H9 (cell line): Measurements from ENCODE around the gene OXER1. TPM values are rescaled to one million over a fixed set of nuclear protein-coding genes. Genes with fewer than 3 reads are reported as not detected.

Experiments used
- DNase-seq: peaks from one replicate; pipeline ENCODE4 v3.0.0-alpha.2; 2017
- H2AFZ ChIP-seq: one replicate; pipeline ENCODE4 v1.6.1; 2013; ENCODE audit warnings: mild to moderate bottlenecking, low read length, control low read depth, moderate library complexity
- H2AK5ac ChIP-seq: 2 replicates; pipeline ENCODE4 v1.6.1; 2013; ENCODE audit warnings: low read length, control low read depth, mixed read lengths; ENCODE audit not compliant: insufficient read length
- H2BK120ac ChIP-seq: one replicate; pipeline ENCODE4 v1.6.1; 2013; ENCODE audit warnings: low read depth, mild to moderate bottlenecking, low read length, control low read depth, inconsistent platforms; ENCODE audit not compliant: poor library complexity, severe bottlenecking
- H2BK12ac ChIP-seq: 2 replicates; pipeline ENCODE4 v1.6.1; 2013; ENCODE audit warnings: low read length, control low read depth, mixed read lengths, low read depth; ENCODE audit not compliant: insufficient read length
- H2BK15ac ChIP-seq: 2 replicates; pipeline ENCODE4 v1.6.1; 2013; ENCODE audit warnings: low read depth, low read length, control low read depth
- H2BK20ac ChIP-seq: one replicate; pipeline ENCODE4 v1.6.1; 2013; ENCODE audit warnings: low read depth, mild to moderate bottlenecking, low read length, control low read depth, inconsistent platforms; ENCODE audit not compliant: poor library complexity, severe bottlenecking
- H2BK5ac ChIP-seq: 2 replicates; pipeline ENCODE4 v1.6.1; 2013; ENCODE audit warnings: low read length, control low read depth, mixed read lengths; ENCODE audit not compliant: insufficient read length
- H3K14ac ChIP-seq: 2 replicates; pipeline ENCODE4 v1.6.1; 2013; ENCODE audit warnings: low read length, control low read depth; ENCODE audit not compliant: insufficient read depth
- H3K18ac ChIP-seq: 2 replicates; pipeline ENCODE4 v1.6.1; 2013; ENCODE audit warnings: low read depth, mild to moderate bottlenecking, mixed read lengths, low read length, control low read depth; ENCODE audit not compliant: insufficient read length
- H3K23ac ChIP-seq: 2 replicates; pipeline ENCODE4 v1.6.1; 2013; ENCODE audit warnings: low read length, control low read depth, mixed read lengths, low read depth; ENCODE audit not compliant: insufficient read length
- H3K23me2 ChIP-seq: 2 replicates; pipeline ENCODE4 v1.6.1; 2013; ENCODE audit warnings: low read depth, mild to moderate bottlenecking, mixed read lengths, low read length, control low read depth; ENCODE audit not compliant: insufficient read length, poor library complexity, severe bottlenecking
- H3K27ac ChIP-seq: 2 replicates; pipeline ENCODE4 v1.5.1; 2013; ENCODE audit warnings: low read length, control low read depth, mixed read lengths, low read depth; ENCODE audit not compliant: insufficient read length
- H3K27me3 ChIP-seq: 2 replicates; pipeline ENCODE4 v1.6.1; 2013; ENCODE audit warnings: low read length, control low read depth, inconsistent platforms; ENCODE audit not compliant: insufficient read depth
- H3K4ac ChIP-seq: 2 replicates; pipeline ENCODE4 v1.6.1; 2013; ENCODE audit warnings: low read depth, mild to moderate bottlenecking, control low read depth, inconsistent platforms, low read length, moderate library complexity
- H3K4me1 ChIP-seq: 2 replicates; pipeline ENCODE4 v1.6.1; 2013; ENCODE audit warnings: low read length, control low read depth, inconsistent platforms; ENCODE audit not compliant: insufficient read depth
- H3K4me2 ChIP-seq: 2 replicates; pipeline ENCODE4 v1.6.1; 2013; ENCODE audit warnings: low read length, control low read depth, mixed read lengths; ENCODE audit not compliant: insufficient read length, insufficient read depth
- H3K56ac ChIP-seq: 2 replicates; pipeline ENCODE4 v1.6.1; 2013; ENCODE audit warnings: low read depth, mild to moderate bottlenecking, mixed read lengths, low read length, control low read depth; ENCODE audit not compliant: insufficient read length
- H3K79me1 ChIP-seq: 2 replicates; pipeline ENCODE4 v1.6.1; 2013; ENCODE audit warnings: low read depth, mild to moderate bottlenecking, moderate library complexity, low read length, control low read depth, inconsistent platforms; ENCODE audit not compliant: insufficient read depth, poor library complexity, severe bottlenecking
- H3K79me2 ChIP-seq: 2 replicates; pipeline ENCODE4 v1.6.1; 2013; ENCODE audit warnings: low read length, control low read depth, inconsistent platforms; ENCODE audit not compliant: insufficient read depth
- H3K9ac ChIP-seq: 2 replicates; pipeline ENCODE4 v1.6.1; 2013; ENCODE audit warnings: low read length, control low read depth, mixed read lengths; ENCODE audit not compliant: insufficient read length; ENCODE audit errors: extremely low read depth
- H3K9me3 ChIP-seq: one replicate; pipeline ENCODE4 v1.6.1; 2013; ENCODE audit warnings: low read depth, low read length, inconsistent platforms; ENCODE audit not compliant: control insufficient read depth
- H3T11ph ChIP-seq: one replicate; pipeline ENCODE4 v1.6.1; 2013; ENCODE audit warnings: mild to moderate bottlenecking, low read length, control low read depth, inconsistent platforms
- H4K20me1 ChIP-seq: one replicate; pipeline ENCODE4 v1.6.1; 2013; ENCODE audit not compliant: control insufficient read depth, insufficient read length, insufficient read depth
- H4K5ac ChIP-seq: 2 replicates; pipeline ENCODE4 v1.6.1; 2013; ENCODE audit warnings: low read depth, mild to moderate bottlenecking, mixed read lengths, low read length, control low read depth; ENCODE audit not compliant: insufficient read length
- H4K8ac ChIP-seq: replicated peaks from 2 replicates; pipeline ENCODE4 v1.6.1; 2013; ENCODE audit warnings: low read length, control low read depth, mixed read lengths, low read depth; ENCODE audit not compliant: insufficient read length
- H4K91ac ChIP-seq: 2 replicates; pipeline ENCODE4 v1.6.1; 2013; ENCODE audit warnings: low read depth, mild to moderate bottlenecking, moderate library complexity, mixed read lengths, low read length, control low read depth; ENCODE audit not compliant: insufficient read length
- H3K27ac Mint-ChIP-seq, 3 experiments: 2 replicates in 2 of 3; 3 replicates in 1 of 3; pipeline ENCODE4 v1.8.0; 2020 to 2021; ENCODE audit warnings: mixed read lengths in 3 of 3, mild to moderate bottlenecking in 1 of 3, moderate library complexity in 1 of 3
- H3K27me3 Mint-ChIP-seq: 2 replicates; pipeline ENCODE4 v1.8.0; 2021; ENCODE audit warnings: low read depth, mild to moderate bottlenecking, moderate library complexity, mixed read lengths
- H3K36me3 Mint-ChIP-seq, 3 experiments: 2 replicates in 2 of 3; 3 replicates in 1 of 3; pipeline ENCODE4 v1.8.0; 2020 to 2021; ENCODE audit warnings: low read depth in 3 of 3, mixed read lengths in 3 of 3; ENCODE audit not compliant: insufficient read depth in 1 of 3
- H3K4me1 Mint-ChIP-seq, 2 experiments: 2 replicates each; pipeline ENCODE4 v1.8.0; 2020; ENCODE audit warnings: mixed read lengths in 2 of 2
- H3K4me3 Mint-ChIP-seq, 2 experiments: 2 replicates in 1 of 2; 3 replicates in 1 of 2; pipeline ENCODE4 v1.8.0; 2020 to 2021; ENCODE audit warnings: mild to moderate bottlenecking in 2 of 2, mixed read lengths in 2 of 2, moderate library complexity in 1 of 2
- H3K9me3 Mint-ChIP-seq, 2 experiments: 2 replicates in 1 of 2; 3 replicates in 1 of 2; pipeline ENCODE4 v1.8.0; 2020; ENCODE audit warnings: mild to moderate bottlenecking in 2 of 2, mixed read lengths in 2 of 2, moderate library complexity in 1 of 2
- WGBS: extraction: QIAGEN DNeasy Blood & Tissue Kit; methylation state at CpG from one replicate; pipeline ENCODE4 v1.1.7; 2013; ENCODE audit warnings: missing lambda C conversion rate, low lambda C conversion rate, mixed read lengths; ENCODE audit not compliant: insufficient read length; ENCODE audit errors: extremely low coverage; 5-methylcytosine and 5-hydroxymethylcytosine counted together
- total RNA-seq: library from RNA; stranded (reverse); gene quantifications from 2 replicates; pipeline ENCODE4 v1.2.1, GENCODE V29; 2021
- TF ChIP-seq, protein P1 (sequence below): fragments of 200-600 bp; sonication (generic); conservative IDR thresholded peaks from 3 replicates; pipeline ENCODE4 v1.8.0; 2021; ENCODE audit warnings: antibody characterized with exemption, mild to moderate bottlenecking

Gene OXER1
- total RNA-seq, 1 experiment from 2014 or later, result 1.6 TPM

GRCh38 chr2:42755191-42755880 is 8.6 kb downstream of the OXER1 start:
- Histone ChIP-seq H4K20me1 (no peaks in the 10 kb centered on the region), H3T11ph (no peak overlapping the region), H3K4me2 (no peak overlapping the region), H3K14ac (no peak overlapping the region), H4K8ac (no peak overlapping the region), H3K9ac (no peak overlapping the region), H3K4me1 (no peaks in the 10 kb centered on the region), H2BK12ac (no peak overlapping the region), H2BK15ac (no peak overlapping the region), H4K91ac (no peak overlapping the region), H2BK120ac (no peak overlapping the region), H2AK5ac (no peak overlapping the region), H2BK20ac (no peak overlapping the region), H3K18ac (no peak overlapping the region), H2BK5ac (no peak overlapping the region), H3K27ac (no peak overlapping the region), H3K23me2 (no peaks in the 10 kb centered on the region), H3K79me1 (no peaks in the 10 kb centered on the region), H2AFZ (no peak overlapping the region), H4K5ac (no peak overlapping the region), H3K27me3 (no peaks in the 10 kb centered on the region), H3K56ac (no peak overlapping the region), H3K9me3 (no peaks in the 10 kb centered on the region), H3K79me2 (no peaks in the 10 kb centered on the region), H3K23ac (no peak overlapping the region), H3K4ac (no peak overlapping the region)
- no peak overlapping the region for H3K4me3 Mint-ChIP-seq
- H3K36me3 Mint-ChIP-seq, result peaks cover 0 to 8% (median 2%) of the 10 kb centered on the region in 3 experiments; a peak in 2 of 7 replicates
- TF ChIP-seq, protein P1, sequence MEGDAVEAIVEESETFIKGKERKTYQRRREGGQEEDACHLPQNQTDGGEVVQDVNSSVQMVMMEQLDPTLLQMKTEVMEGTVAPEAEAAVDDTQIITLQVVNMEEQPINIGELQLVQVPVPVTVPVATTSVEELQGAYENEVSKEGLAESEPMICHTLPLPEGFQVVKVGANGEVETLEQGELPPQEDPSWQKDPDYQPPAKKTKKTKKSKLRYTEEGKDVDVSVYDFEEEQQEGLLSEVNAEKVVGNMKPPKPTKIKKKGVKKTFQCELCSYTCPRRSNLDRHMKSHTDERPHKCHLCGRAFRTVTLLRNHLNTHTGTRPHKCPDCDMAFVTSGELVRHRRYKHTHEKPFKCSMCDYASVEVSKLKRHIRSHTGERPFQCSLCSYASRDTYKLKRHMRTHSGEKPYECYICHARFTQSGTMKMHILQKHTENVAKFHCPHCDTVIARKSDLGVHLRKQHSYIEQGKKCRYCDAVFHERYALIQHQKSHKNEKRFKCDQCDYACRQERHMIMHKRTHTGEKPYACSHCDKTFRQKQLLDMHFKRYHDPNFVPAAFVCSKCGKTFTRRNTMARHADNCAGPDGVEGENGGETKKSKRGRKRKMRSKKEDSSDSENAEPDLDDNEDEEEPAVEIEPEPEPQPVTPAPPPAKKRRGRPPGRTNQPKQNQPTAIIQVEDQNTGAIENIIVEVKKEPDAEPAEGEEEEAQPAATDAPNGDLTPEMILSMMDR, result no peak
- H3K4me1 Mint-ChIP-seq, result peaks cover 11 to 25% of the 10 kb centered on the region in 2 experiments
- no peaks in the 10 kb centered on the region for H3K27me3 Mint-ChIP-seq
- no peaks in the 10 kb centered on the region for H3K9me3 Mint-ChIP-seq
- DNase-seq, result no peak
- H3K27ac Mint-ChIP-seq, result peak overlapping the region in 1 of 3 experiments; percentile 45; a peak in 2 of 7 replicates
- no CpG with 5 or more reads among the region's 14 CpGs for WGBS
